SK-N-MC (cell line): ENCODE data around the gene BFAR.

Experiments used
- FOXP2 ChIP-seq: optimal IDR thresholded peaks from 2 replicates; pipeline ENCODE3; 2011; ENCODE audit warnings: mild to moderate bottlenecking, moderate library complexity; ENCODE audit not compliant: insufficient read depth; ENCODE audit errors: extremely low read length, control extremely low read depth
- POLR2AphosphoS5 ChIP-seq: IDR thresholded peaks from 2 replicates; pipeline ENCODE4 v1.6.1; 2012; ENCODE audit warnings: mild to moderate bottlenecking, low read depth, low read length, borderline replicate concordance

GRCh38 chr16:14628806-14629611 lies 3.7 kb upstream of the BFAR start:
- TF ChIP-seq POLR2AphosphoS5, result no peak
- TF ChIP-seq FOXP2, result no peak
